NCI-H345 treated with DMSO at 0.1 percent for 48 hours (cell line): ENCODE data around the gene ABCB4.
A peak's percentile ranks its signal among the peaks of the same experiment; 100 is the strongest.

Experiments
- DNase-seq: peaks from one replicate; lab custom pipeline; 2025; ENCODE audit not compliant: unreplicated experiment; lab: John Stamatoyannopoulos, UW

ABCB4 gene

DNA sequence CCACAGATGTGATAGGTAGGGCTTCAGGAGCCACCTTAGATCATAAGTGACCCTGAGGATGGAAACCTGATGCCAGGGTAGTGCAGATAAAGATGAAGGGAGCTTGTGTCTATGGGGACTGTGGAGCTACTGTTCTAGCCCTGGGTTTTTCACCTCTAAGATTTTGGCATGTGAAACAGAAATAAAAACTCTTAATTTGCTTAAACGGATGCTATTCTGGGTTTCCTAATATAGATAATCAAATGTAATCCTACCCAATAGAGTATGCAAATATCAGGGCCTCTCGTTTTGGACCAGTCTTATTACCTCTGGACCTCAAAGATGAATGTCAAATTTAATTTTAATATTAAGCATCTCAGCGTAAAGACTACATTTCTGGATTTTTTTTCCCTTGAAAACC lies 49.3 kb downstream of the ABCB4 start:
- DNase-seq, result no peak

DNA sequence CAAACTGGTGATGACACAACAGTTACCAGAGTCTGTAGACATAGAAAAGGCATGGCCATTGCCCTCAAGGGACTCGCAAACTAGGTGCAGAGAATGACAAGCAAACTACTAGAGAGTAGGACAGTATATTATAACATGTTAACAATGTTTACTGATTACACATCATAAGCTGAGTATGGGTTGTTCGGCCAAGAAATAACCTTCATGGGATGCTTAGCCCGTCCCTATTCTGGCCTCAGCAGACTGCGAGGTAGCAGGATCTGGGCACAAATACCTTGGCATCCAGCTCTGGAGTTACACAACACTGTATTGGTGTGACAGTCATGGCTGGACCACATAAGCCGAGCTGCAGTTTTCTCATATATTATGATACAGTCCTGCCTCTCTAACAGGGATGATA lies 51.4 kb downstream of the ABCB4 start:
- no peak for DNase-seq

DNA sequence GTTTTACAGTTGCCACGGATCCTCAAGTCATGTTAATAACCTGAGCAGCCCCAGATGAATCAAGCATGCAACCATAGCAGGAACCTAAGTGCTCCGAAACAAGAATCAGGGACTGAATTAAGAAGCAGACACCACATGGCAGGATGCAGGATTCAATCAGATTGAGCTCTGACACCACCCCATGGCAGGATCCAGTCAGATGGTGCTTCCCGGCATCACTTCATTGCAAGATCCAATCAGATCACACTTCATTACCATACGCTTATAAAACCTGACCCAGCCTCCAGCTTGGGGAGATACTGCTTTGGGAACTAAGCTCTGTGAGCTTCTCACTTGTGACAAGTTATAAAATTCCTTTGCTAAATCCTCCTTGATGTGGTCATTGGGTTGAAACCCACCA lies 55.3 kb downstream of the ABCB4 start:
- no peak for DNase-seq

DNA sequence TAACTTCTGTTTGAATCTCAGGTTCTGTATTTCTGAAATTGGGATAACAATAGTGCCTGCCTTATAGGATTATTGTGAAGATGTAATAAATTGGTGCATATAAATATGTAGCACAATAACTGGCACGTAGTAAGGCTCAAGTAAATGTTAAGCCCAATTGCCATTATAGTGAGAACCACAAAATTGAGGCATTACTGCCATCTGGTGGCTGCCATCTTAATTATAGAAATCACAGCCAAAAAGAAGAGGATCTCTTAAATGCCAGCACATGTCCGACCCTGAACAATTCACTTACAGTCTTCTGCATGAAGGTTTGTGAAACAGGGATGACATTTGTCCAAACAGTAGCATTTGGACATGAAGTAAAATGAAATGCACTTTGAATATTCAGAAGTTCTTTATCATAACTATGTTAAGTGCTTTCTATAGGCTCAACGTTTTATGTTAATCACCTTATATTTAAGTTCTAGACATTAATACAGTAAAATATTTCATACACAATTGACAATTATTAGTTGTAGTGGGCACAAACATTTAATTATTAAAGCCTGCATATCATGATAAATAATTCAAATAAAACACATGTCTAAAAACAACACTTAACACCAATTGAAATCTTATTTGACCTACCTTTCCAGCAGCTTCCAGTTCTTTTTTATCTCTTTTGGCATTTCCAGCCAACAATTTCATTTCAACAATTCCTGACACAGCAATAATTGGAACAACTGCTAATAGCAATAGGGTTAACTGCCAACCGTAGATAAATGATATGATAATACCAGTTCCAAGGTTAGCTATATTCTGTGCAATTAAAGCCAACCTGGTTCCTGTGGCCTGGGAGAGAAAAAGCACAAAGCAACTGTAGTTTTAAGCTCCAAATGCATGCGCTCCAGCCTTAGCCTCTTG lies 58.5 kb downstream of the ABCB4 start:
- peak; percentile 51 for DNase-seq

DNA sequence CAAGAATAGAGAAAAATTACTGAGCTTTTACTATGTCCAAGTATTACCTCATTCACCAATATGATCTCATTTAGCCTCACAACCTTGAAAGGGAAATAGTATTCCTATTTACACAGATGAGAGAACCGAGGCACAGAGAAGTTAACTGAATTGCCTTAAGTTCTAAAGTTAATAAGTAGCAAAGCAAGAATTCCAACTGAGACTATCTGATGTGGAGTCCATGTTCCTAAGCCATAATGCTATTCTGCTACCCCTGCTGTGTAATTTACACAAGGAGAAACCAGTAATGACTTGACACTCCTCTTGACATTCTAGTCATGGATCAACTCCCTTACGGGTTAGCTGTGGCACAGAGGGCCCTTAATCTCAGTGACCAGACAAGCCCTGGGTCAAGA lies 60.7 kb downstream of the ABCB4 start:
- DNase-seq, result no peak

DNA sequence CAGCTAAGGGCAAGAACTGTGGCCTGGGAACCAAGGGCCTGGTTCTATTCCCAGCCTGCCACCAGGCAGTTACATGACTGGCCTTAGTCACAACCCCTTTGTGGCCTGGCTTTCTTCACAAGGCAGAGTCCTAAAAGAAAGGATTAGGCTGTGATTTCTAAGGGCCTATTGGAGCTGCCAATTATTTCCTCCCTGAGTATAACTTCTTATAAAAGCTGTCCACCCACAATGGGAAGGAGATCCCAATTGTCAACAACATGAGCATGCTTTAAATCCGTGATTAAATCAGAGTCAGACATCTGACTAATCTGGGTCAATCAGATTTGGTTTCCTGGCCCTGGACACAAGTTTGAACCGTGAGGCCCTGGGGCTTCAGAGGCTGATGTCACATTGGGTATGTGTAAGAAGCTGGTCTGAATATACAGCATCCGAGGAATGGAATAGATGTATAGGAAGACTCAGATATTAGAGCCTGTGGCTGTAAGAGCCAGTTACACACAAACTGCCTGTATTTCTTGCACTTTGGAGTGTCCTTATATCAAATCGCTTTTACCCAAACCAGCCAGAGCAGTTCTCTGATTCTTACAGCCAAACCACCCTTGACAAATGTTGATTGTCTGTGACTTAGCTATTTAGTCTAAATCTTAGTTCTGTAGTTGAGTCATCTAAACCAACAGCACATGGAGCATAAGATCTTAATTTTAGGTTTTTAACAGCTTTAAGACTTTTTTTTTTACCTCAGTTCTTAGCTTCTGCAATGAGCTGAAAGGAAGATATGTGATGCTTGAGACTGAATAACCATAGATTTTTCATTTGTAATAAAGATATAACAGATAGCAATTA lies 61.3 kb downstream of the ABCB4 start:
- no peak for DNase-seq

DNA sequence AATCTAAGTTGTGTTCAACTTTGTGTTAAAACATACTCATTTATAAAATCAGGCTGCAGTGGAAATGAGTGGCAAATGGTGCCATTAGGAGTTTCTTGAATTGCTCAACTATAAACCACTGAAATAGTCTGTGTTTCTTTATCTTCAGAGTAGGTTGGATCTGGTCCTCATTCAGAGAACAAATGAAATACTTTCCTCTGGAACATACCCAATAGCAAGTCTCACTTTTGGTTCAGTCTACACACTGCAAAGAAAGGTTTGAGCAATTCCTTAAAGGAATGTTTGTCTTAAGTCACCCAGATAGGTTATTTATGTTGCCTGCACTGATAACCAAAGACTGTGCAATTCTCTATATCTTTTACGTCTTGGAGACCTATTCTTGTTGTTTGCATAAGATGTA lies 62.5 kb downstream of the ABCB4 start:
- DNase-seq, result no peak

DNA sequence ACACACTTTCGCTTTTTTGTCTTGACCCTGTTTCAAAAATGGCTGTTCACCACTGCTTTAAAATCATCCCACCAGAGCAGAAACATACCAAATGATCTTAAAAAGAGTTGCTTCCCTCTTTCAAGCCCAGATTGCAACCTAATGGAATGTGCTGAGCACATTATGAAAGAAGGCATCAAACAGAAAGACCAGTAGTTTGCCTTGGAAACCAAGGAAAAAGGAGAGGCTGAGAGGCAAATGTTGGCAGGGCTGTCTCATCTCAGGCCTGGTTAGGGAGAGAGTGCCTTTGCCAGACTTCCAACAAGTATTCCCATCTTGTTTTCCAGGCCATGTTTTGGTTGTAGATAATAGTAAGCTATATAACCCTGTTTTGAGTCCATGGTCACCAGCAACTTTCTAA lies 64.3 kb downstream of the ABCB4 start:
- DNase-seq, result no peak

DNA sequence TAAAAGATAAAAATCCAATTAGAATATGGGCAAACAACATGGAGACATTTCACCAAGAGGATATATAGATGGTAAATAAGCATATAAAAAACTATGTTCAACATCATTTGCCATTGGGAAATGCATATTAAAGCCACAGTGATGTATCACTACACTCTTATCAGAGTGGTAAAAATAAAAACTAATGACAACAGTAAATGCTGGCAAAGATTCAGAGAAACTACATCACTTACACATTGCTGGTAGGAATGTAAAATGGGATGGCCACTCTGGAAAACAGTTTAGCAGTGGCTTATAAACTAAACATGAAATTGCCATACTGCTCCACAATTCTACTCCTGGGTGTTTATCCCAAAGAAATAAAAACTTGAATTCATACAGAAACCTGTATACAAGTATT lies 70.8 kb downstream of the ABCB4 start:
- DNase-seq, result no peak

DNA sequence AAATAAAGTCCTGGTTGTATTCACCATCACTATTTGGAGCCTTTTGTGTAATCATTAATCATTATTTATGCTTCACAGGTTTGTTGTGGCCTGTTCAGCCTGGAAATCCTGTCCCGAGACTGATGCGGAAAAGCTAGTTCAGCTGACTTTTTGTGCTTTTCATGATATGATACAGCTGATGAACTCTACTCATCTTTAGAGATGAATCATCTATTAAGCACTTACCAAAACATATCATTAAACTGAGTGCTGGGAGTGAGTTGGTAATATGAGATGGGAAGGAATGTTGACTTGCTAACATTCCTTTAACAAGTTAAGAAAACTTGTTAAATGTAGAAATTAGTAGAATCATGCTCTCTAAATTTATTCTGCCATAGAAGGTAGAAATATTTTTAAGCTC lies 77.0 kb downstream of the ABCB4 start:
- no peak for DNase-seq

DNA sequence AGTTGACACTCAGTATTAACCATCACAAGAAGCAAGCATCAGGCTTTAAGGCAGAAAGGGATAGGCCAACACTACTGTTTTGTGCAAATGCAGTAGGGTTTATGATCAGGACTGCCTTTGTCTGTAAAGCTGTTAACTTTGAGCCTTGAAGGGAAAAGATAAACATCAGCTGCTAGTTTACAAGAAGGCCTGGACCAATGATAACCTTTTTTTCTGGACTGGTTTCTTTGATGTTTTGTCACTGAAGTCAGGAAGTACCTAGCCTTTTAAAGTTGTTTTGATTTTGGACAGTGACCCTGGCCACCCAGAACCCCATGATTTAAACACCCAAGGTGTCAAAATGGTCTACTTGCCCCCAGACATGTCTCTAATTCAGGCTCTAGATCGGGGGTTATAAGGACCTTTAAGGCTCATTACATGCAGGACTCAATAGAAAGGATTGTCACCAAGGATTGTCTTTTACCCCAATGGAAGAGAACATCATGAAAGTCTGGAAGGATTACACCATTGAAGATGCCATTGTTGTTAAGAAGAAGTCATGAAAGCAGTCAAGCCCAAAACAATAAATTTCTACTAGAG lies 79.9 kb downstream of the ABCB4 start:
- no peak for DNase-seq

DNA sequence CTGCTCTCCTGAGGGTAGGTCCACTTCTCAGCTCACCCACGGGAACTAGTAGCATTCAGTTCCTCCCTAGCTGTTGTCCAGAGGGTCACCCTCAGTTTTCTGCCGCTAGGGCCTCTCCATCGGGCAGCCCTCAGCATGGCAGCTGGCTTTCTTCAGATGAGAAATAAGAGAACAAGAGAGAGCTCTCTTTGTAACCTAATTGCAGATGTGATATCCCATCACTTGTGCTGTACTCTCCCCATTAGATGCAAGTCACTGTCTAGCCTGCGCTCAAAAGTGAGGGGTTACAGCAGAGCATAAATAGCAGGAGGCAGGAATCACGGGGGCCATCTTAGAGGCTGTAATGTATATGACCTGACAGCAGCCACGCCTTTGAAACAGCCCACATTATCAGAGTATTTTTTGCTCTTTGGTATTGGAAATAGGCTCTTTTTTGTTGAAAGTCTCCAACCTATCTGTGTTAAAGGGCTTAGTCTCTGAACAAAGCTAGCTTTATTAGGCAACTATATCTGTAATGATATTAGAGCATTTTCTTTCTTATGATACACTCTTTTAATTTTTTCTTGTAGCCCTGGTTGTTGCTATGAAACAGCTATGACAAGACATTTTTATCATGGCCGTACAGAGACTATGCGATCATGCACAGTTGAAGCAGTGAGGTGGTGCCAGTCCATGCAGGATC lies 84.3 kb downstream of the ABCB4 start:
- DNase-seq, result no peak

DNA sequence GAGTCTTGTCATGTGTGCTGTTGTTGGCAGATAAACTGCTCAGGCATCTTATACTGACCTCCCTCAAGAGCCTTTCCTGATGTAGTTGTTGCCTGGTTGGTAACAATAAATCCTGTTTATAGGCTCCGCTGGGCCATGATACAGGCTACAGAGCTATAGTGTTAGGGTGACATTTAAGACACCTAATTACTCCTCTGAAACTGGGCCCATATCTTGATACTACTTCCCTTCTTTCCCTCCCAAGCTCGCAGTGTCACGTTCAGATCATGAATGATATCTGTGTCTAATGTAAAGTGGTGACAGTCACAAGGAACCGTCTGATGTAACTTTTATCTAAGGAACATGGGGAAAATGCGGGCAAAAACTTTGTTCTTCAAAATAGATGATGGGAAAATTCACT lies 94.6 kb downstream of the ABCB4 start:
- no peak for DNase-seq

DNA sequence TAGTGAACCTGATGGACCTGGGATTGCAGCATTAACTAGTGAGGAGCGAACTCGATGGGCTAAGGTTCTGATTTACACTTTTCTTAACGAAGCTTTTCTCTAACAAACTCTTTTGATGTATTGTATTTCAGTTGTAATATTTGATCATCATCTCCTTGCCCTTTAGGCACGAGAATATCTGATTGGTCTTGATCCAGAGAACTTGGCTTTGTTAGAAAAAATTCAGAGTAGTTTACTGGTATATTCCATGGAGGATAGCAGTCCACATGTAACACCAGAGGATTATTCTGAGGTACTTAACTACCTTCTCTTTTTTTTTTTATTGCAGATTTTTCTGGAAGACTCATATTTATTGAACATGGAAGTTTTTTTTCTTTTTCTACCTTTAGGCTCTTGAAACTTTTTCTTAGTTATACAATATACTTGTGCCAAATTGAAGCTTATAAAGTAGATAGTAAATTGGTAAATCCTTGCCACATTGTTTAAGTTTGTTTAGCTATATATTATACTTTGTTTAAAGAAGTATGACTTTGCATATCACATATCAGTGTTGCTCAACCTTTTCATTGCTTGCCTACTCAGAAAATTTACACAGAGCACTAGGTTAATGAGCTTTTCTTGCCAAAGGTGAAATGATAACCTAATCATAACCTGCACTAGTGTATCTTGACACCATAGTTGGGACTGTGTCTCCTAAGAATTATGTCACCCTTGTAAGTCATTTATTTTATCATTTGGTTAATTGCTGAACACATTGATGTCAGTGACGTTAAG lies 99.6 kb downstream of the ABCB4 start:
- DNase-seq, result no peak

DNA sequence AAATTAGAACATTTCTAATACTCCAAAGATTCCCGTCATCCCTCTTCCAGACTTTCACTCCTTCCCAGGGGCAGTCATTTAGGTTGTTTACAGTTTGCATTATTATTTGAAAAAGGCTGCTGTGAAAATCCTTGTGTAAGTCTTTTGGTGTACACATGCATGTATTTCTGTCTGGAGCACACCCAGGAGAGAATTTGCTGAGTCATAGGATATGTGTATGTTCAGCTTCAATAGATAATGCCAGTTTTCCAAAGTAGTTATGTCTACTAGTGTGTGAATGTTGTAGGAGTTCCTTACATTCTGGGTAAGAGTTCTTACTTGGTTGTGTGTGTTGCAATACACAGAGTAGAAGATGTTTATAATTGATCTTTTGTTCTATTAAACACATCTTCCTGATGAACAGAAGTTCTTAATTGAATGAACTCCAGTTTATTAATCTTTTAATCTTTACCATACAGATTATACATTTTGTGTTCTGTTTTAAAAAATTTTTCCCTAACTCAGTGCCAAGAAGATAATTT lies 104.8 kb downstream of the ABCB4 start:
- no peak for DNase-seq

DNA sequence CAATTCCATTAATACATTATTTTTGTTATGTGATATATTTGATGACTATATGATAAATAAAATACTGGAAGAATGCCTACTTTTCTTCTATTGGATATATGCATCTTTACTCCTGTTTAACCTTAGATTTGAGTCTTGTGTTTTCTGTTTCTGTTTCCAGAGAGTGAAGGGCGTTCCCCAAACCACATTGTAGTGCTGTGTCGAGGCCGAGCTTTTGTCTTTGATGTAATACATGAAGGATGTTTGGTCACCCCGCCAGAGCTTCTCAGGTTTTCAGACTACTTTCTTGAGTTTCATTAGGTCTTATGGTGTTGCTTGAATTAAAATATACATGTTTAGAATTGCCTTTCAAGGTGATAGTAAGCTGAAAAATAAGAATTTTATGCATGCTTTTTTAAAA lies 106.3 kb downstream of the ABCB4 start:
- DNase-seq, result no peak

DNA sequence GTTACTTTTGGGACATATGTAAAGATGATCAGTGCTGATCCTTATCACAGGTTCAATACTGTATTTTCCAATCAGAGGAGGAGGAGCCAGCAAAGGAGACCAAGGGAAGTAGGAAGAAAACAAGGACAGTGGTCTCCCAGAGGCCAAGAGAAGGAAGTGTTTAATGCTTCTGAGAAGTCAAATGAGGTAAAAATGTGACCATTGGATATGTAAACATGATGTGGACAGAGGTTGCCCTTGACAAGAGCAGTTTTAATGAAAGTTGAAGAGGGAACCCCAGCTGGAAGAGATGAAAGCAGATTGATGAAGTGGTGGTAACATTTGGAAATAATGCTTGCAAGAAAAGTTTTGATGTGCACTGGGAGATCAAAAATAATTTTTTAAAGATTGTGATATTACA lies 111.2 kb downstream of the ABCB4 start:
- DNase-seq, result no peak

DNA sequence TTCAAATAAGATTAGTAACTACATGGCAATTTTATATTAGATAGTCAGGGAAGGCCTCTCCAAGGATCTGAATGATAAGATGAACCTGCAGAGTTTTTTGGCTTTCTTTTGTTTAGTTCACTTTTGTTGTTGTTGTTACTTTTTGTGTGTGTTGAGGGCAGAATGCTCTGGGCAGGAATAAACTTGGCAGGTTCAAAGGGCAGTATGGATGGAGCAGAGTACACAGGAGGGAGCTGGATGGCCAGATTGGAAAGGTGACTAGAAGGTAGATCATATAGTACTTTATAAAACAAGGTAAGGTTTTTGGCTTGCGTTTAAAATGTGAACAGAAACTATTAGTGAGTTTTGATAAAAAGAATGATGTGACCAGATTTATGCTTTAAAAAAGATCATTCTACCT lies 112.1 kb downstream of the ABCB4 start:
- no peak for DNase-seq

DNA sequence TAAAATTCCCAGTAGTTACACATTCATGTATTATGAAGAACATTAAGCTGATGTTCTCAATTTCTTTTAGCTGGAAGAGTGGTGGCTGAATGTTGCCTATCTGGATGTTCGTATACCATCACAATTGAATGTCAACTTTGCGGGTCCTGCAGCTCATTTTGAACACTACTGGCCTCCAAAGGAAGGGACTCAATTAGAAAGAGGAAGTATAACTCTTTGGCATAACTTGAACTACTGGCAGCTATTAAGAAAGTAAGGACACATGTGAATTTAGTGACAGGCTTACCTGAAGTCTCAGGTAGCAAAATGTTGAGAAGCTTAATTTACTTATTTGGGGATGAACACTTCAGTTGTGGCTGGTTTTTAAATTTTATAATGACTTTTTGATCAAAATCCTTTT lies 114.2 kb downstream of the ABCB4 start:
- DNase-seq, result no peak

DNA sequence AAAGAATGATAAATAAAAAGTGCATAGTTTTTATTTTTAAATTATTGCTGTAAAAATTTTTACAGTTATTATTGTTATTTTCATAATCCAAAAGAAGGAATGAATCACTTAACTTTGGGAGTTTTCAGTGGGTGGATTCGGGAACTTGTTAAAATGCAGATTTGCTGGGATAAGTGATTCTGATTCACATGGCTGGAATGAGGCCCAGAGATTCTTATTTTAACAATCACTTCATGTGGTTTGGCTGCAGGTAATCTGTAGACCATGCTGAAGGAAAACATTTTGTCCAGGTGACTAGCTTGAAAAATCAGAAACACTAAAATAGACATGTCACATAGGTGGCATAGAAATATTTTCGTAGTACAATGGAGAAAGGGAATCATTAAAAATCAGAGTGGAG lies 116.1 kb downstream of the ABCB4 start:
- no peak for DNase-seq
